TTC549 (cell line): Measurements from ENCODE around the gene RAB3GAP2.
"Not testable (repeated sequence)": the region's sequence is repeated elsewhere in the genome, so short reads cannot be mapped to it uniquely, and the experiment has no call there.

Experiments used
- FAIRE-seq: peaks from 2 replicates; lab custom pipeline; 2012; peaks lifted over from hg19 to GRCh38; lab: Jason Lieb, UNC

RAB3GAP2 gene

DNA sequence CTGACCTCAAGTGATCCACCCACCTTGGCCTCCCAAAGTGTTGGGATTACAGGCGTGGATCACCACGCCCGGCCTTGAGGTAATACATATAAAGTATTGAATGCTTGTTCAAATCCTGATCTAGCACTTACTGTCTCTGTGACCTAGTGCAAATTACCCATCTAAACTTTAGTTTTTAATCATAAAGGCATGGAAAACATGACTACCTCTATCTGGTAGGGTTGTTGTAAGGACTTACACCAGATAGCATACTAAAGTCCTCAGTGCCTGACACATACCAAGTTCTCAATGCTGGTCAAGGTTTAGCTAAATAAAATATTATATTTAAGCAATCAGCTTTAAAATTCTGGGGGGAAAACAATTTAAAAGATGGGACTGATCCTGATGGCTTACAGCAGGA, 38.3 kb downstream of the RAB3GAP2 start:
- no peak for FAIRE-seq

DNA sequence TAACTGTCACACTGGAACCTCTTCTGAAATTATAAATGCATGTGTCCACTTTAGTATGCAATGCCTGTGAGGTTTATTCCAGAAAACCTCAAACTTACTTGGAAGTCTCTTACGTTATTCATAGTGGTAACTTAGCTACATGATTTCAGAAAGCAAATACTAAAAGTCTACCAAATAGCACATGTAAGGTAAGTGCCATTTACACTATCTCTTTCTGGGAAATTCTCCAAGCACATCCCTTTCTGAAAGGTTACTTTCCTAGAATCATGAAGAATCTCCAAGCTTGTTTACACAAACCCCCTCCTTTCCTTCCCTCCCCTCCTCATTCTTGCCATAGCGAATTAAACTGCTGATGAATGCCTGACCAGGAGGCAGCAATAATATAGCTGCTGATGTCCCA, 42.5 kb downstream of the RAB3GAP2 start:
- no peak for FAIRE-seq

- no peak for FAIRE-seq
Measured at GRCh38 chr1:220227393-220227792, 44.9 kb downstream of the RAB3GAP2 start.

- no peak for FAIRE-seq
Measured at GRCh38 chr1:220226752-220227151, 45.5 kb downstream of the RAB3GAP2 start.

- no peak for FAIRE-seq
Measured at GRCh38 chr1:220225957-220226356, 46.3 kb downstream of the RAB3GAP2 start.

DNA sequence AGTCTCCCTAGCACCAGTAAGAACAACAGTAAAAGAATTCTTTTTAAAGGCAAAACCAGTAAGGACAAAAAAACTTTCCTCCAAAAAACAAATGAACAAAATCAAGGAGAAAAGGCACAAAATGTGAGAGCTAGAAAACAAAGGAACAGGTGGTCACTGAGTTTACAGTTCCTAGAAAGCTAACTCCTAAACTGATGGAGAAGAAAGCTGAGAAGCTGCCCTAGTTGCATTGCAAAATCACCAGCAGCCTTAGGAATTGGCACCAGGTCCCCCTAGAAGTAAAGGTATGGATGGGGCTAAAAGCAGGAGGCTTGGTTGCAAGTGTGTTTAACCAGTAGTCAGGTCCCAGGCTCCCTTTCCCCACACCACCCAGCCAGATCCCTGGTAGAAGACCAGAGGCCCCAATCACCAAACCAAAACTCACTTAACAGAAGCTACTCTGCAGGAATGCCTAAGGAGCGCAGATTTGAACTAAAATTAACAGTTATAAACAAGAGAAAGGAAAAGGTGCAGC, 47.6 kb downstream of the RAB3GAP2 start:
- no peak for FAIRE-seq

- FAIRE-seq: no peak
Measured at GRCh38 chr1:220224033-220224432, 48.2 kb downstream of the RAB3GAP2 start.

- FAIRE-seq: no peak
Measured at GRCh38 chr1:220222939-220223338, 49.3 kb downstream of the RAB3GAP2 start.

GRCh38 chr1:220221670-220222069, 50.6 kb downstream of the RAB3GAP2 start:
- FAIRE-seq: no peak

DNA sequence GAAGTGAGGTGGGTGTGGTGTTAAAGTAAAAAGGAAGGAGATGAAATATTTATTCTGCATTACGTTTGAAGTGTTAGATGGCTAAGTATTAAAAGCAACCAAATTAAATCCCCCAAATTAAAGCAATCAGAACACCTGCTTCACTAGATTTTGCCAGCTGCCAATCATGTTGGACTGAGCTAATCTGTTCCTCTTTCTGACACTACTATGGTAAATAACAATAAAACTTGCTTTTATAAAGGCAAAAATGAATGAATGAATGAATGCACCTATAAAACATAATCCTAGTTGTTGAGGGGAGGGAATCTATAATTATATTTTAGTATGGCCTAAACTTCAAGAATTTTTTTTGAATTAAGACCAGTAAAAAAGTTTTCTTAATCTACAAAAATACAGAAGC, 51.0 kb downstream of the RAB3GAP2 start:
- peak; percentile 48 for FAIRE-seq

GRCh38 chr1:220220699-220221040, 51.6 kb downstream of the RAB3GAP2 start:
- FAIRE-seq: not testable (repeated sequence)

DNA sequence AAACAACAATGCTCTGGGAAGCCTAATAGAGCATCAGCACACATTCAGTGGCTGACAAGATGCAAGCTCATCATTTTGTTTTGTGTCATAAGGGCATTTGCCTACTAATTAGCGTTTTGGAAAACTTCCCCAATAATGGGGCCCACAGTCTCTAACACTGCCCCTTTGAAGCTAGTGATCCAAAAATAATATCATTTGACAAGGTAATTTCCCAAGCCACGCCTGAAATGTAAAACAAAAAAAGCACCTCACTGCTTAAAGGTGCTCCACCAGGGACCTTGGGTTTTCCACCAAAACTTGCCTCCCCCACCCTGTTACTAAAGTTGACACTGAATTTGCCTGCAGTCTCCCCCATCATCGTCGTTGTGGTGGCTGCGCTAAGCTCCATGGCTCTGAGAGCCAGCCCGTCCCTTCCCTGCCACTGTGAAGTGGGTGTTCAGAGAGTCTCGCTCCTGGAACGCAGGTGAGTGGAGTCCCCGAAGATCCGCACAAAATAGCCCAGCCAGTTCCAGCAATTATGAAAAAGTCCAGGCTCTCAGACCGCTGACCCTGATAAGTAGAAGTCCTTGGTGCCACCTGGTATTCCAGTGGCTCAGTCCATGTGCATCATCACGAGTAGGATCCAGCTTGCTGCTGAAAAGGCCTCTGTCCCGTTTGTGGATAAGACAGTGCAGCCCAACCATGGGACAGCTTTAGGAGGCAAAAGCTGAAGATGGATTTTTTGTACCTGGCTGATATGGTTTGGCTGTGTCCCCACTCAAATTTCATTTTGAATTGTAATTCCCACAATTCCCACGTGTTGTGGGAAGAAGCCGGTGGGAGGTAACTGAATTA, 52.2 kb downstream of the RAB3GAP2 start:
- no peak for FAIRE-seq

DNA sequence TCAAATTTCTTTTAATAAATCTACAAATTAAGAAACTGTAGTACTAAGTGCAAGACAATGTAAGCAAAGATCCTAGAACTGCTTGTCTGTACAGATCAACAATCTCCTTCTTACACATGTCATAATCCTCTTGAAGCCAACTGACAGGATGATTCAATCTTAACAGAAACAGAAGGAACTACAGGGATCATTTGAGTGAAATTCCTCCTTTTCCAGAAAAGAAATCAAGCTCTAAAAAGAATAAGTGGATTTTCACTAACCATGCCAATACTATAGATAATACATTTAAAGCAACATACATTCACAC, 53.2 kb downstream of the RAB3GAP2 start:
- no peak for FAIRE-seq

DNA sequence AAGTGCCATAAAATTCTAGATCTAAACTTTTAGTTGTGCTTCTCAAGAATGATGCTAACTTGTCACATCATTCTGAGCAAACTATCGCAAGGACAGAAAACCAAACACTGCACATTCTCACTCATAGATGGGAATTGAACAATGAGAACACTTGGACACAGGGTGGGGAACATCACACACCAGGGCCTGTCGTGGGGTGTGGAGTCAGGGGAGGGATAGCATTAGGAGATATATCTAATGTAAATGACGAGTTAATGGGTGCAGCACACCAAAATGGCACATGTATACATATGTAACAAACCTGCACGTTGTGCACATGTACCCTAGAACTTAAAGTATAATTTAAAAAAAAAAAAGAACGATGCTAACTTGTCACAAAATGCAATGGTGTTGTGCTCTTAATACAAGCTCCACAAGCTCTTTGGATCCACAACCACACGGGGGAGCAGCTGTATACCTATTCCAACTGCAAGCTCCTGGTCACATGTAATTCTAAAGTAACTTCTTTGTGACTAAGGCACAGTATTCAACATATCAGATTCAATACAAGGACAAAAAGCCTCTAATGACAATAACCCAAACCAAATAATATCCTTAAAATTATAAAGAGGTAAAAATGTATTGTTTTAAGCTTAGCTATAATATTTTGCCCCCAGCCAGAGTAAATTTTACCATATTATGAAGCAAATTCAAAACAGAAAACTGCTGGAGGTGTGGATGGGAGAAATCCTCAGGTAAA, 53.7 kb downstream of the RAB3GAP2 start:
- peak; percentile 95 for FAIRE-seq

GRCh38 chr1:220217383-220217988, 54.8 kb downstream of the RAB3GAP2 start:
- peak; percentile 74 for FAIRE-seq

GRCh38 chr1:220213382-220213983, 58.8 kb downstream of the RAB3GAP2 start:
- no peak for FAIRE-seq

GRCh38 chr1:220207411-220207810, 64.8 kb downstream of the RAB3GAP2 start:
- no peak for FAIRE-seq

- FAIRE-seq: not testable (repeated sequence)
Measured at GRCh38 chr1:220204758-220205157, 67.5 kb downstream of the RAB3GAP2 start.

DNA sequence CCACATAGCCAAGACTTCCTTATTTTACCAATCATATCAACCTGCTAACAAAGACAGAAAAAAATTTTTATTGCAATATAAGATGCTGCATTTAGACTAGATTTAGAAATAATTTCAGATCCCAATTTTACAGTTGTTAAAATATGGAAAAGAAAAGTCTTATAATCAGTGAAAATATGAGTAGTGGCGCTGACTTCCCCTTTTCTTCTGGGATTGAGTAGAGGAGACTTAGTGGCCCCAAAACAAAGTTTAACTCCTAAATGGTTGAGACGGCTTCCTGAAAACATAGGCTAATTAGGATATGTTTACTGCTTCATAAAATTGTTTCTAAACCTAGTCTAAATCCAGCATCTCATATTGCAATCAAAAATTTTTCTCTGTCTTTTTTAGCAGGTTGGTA, 68.4 kb downstream of the RAB3GAP2 start:
- no peak for FAIRE-seq

DNA sequence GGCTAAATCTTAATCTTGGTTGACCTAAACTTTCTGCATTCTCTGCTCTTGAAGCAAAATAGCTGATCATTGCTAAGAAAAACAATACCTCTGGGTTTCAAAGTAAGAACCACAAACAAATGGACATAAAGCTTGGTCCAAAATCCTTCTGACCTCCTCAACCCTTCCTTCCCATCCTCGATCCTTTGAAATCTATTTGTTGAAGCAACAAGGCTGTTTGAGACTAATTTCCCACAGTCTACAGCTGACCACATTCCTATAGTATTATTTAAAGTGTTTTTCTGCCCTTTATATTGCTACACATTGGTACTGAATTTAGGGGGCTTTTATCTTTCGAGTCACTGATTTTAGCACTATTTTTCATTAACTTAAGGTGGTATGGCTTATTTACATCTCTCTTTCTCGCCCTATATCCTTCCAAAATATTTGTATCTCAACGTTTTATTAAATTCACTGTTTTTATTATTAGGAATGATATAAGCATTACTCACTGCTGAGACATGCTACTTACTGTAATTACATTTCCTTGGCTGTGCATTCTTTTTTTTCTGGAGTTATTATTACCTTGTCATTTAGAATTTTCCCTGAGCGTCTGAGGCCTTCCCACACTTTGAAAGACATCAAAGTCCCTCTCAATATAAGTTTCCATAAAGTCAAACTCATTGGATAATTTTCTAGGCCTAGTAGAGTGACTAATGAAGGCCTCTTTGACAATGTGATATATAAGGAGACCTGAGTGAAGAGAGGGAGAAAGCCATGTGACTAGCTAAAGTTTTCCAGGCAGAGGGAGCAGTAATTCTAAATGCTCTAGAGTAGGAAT, 73.9 kb downstream of the RAB3GAP2 start:
- FAIRE-seq: no peak

DNA sequence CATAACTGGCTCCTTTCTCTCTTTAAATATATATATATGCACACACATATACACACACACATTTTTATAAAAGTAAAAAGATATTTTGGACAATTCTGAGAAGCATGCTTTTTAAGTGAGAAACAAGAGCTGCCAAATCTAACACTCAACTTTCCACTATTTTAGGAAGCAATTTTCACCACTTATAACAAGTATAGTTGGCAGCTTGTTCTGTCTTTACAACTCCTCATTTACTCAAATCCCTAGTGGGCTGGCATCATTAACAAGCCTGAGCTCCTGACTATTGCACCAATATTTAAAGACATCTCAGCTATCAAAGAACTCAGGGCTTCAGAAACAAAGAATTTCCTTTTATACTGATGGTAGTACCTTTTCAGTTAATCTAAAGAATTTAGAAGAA, 76.6 kb downstream of the RAB3GAP2 start:
- FAIRE-seq: no peak

DNA sequence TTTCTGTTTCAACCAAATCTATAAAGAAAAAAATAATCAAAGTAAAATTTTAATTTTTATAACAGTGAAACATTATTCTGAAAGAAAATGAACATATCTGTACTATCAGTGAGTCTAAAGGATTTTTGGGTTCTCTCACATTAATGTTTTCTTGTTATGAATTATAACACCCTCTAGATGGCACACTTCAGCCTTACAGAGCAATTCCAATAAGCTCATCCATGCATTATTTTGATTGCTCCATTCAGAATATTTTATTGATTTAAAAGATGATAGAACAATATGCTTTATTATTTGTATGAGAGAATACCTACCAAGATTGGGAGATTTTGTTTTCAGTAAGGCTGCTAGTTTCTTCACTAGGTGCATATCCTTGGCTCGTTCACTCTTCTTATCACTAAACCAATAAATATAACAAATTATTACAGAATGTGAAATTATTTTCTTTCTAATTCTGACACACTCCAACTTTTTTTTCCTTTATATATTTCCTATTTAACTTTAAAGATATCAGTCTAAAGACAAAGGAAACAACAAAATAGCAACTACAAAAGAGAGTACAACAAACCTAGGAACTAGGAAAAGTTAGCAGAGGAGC, 82.4 kb downstream of the RAB3GAP2 start:
- peak; percentile 98 for FAIRE-seq
